Measurements from ENCODE around the gene OR2AJ1. TPM values are rescaled to one million over a fixed set of nuclear protein-coding genes. Genes with fewer than 3 reads are reported as not detected.

OR2AJ1 gene
- total RNA-seq (not detected), polyA plus RNA-seq (not detected)
- long read RNA-seq, donor 1, result 0 reads
- long read RNA-seq, donor 2, result 0 reads
- long read RNA-seq, donor 3, result 0 reads

DNA sequence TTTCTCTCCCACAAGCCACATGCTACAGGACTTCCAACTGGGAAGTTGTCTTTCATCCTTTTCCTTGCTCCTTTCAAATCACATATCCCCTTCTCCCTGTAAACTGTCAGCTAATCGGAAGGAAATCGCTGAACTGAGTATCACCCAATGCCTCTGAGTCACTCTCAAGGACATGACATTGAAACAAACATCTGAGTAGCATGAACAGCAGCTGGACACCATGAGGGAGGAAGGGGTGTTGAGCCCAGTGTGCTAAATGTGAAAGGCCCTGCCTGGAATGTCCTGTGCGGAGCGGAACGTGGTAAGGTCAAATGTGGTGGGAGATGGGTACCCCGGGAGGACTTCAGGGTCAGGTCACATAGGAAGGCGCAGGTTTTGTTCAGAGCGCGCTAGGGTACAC, at the start of gene OR2AJ1:
OR2AJ1 (plus strand) TSS at position 22 of the 400 bp plus-strand sequence. CDS start 8,880 bp downstream, outside the sequence.
- intact Hi-C loops (cut with DNase I), result no loop called here

GRCh38 chr1:247883346-247883745, 41.3 kb upstream of the OR2AJ1 start:
- H3K27me3 ChIP-seq, result no peaks in the 10 kb centered on the region
- no peak overlapping the region for H3K4me3 ChIP-seq
- TF ChIP-seq, protein P1, sequence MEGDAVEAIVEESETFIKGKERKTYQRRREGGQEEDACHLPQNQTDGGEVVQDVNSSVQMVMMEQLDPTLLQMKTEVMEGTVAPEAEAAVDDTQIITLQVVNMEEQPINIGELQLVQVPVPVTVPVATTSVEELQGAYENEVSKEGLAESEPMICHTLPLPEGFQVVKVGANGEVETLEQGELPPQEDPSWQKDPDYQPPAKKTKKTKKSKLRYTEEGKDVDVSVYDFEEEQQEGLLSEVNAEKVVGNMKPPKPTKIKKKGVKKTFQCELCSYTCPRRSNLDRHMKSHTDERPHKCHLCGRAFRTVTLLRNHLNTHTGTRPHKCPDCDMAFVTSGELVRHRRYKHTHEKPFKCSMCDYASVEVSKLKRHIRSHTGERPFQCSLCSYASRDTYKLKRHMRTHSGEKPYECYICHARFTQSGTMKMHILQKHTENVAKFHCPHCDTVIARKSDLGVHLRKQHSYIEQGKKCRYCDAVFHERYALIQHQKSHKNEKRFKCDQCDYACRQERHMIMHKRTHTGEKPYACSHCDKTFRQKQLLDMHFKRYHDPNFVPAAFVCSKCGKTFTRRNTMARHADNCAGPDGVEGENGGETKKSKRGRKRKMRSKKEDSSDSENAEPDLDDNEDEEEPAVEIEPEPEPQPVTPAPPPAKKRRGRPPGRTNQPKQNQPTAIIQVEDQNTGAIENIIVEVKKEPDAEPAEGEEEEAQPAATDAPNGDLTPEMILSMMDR (IDR thresholded peaks at IDR 0.05), result no peak
- 79 to 88% methylated on average over 9 of the region's 9 CpGs for WGBS, 2 donors
- no peak for DNase-seq
- H3K36me3 ChIP-seq, result no peaks in the 10 kb centered on the region
- no peak overlapping the region for H3K27ac ChIP-seq
- intact Hi-C loops (cut with DNase I), result no loop called here
- H3K9me3 ChIP-seq, result no peaks in the 10 kb centered on the region
- no peak for ATAC-seq
- no peaks in the 10 kb centered on the region for H3K4me1 ChIP-seq

More for the DNA sequence above, at the start of gene OR2AJ1:
- Histone ChIP-seq H3K9me3 (no peaks in the 10 kb centered on the region), H3K4me3 (no peak within 1 kb of the TSS), H3K27ac (no peak within 1 kb of the TSS), H3K36me3 (no peaks in the 10 kb centered on the region), H3K4me1 (no peaks in the 10 kb centered on the region), H3K27me3 (no peaks in the 10 kb centered on the region)
- ATAC-seq (no peak), DNase-seq (no peak)
- TF ChIP-seq, protein P1 (IDR thresholded peaks at IDR 0.05), result no peak
- 85 to 88% methylated on average over 9 of the region's 9 CpGs for WGBS, 2 donors

GRCh38 chr1:247884797-247885413, 39.8 kb upstream of the OR2AJ1 start:
- TF ChIP-seq, protein P1 (IDR thresholded peaks at IDR 0.05), result no peak
- Histone ChIP-seq H3K36me3 (no peaks in the 10 kb centered on the region), H3K4me3 (no peak overlapping the region), H3K27ac (no peak overlapping the region), H3K4me1 (no peaks in the 10 kb centered on the region), H3K27me3 (no peaks in the 10 kb centered on the region), H3K9me3 (no peaks in the 10 kb centered on the region)
- intact Hi-C loops (cut with DNase I), result no loop called here
- no peak for ATAC-seq
- WGBS, 2 donors, result 81 to 85% methylated on average over 10 of the region's 10 CpGs
- DNase-seq, result no peak

- Histone ChIP-seq H3K9me3 (peaks cover 0 to 15% (median 0%) of the 10 kb centered on the region in 11 donors), H3K27me3 (no peaks in the 10 kb centered on the region), H3K27ac (no peak within 1 kb of the TSS), H3K36me3 (no peaks in the 10 kb centered on the region), H3K4me1 (no peaks in the 10 kb centered on the region), H3K4me3 (no peak within 1 kb of the TSS)
- 40 to 41% methylated on average over 2 of the region's 2 CpGs for WGBS, 2 donors
- TF ChIP-seq, protein P1 (IDR thresholded peaks at IDR 0.05), result no peak
- intact Hi-C loops (cut with DNase I), result no loop called here
- ATAC-seq (no peak), DNase-seq (no peak)
Observed at GRCh38 chr1:247895163-247895637, 29.5 kb upstream of the OR2AJ1 start, which contains the start of gene OR2W3. Gene OR2W3, plus strand, starts transcription at chr1:247895587. Its CDS starts 0 bp downstream, at chr1:247895587.
